H9 (cell line): ENCODE measurements around the gene CD200. TPM values are rescaled to one million over a fixed set of nuclear protein-coding genes. Genes with fewer than 3 reads are reported as not detected.

Source experiments
- DNase-seq: peaks from one replicate; pipeline ENCODE4 v3.0.0-alpha.2; 2017
- H2AFZ ChIP-seq: one replicate; pipeline ENCODE4 v1.6.1; 2013; ENCODE audit warnings: mild to moderate bottlenecking, low read length, control low read depth, moderate library complexity
- H2AK5ac ChIP-seq: 2 replicates; pipeline ENCODE4 v1.6.1; 2013; ENCODE audit warnings: low read length, control low read depth, mixed read lengths; ENCODE audit not compliant: insufficient read length
- H2BK120ac ChIP-seq: one replicate; pipeline ENCODE4 v1.6.1; 2013; ENCODE audit warnings: low read depth, mild to moderate bottlenecking, low read length, control low read depth, inconsistent platforms; ENCODE audit not compliant: poor library complexity, severe bottlenecking
- H2BK12ac ChIP-seq: 2 replicates; pipeline ENCODE4 v1.6.1; 2013; ENCODE audit warnings: low read length, control low read depth, mixed read lengths, low read depth; ENCODE audit not compliant: insufficient read length
- H2BK15ac ChIP-seq: 2 replicates; pipeline ENCODE4 v1.6.1; 2013; ENCODE audit warnings: low read depth, low read length, control low read depth
- H2BK20ac ChIP-seq: one replicate; pipeline ENCODE4 v1.6.1; 2013; ENCODE audit warnings: low read depth, mild to moderate bottlenecking, low read length, control low read depth, inconsistent platforms; ENCODE audit not compliant: poor library complexity, severe bottlenecking
- H2BK5ac ChIP-seq: 2 replicates; pipeline ENCODE4 v1.6.1; 2013; ENCODE audit warnings: low read length, control low read depth, mixed read lengths; ENCODE audit not compliant: insufficient read length
- H3K14ac ChIP-seq: 2 replicates; pipeline ENCODE4 v1.6.1; 2013; ENCODE audit warnings: low read length, control low read depth; ENCODE audit not compliant: insufficient read depth
- H3K18ac ChIP-seq: 2 replicates; pipeline ENCODE4 v1.6.1; 2013; ENCODE audit warnings: low read depth, mild to moderate bottlenecking, mixed read lengths, low read length, control low read depth; ENCODE audit not compliant: insufficient read length
- H3K23ac ChIP-seq: 2 replicates; pipeline ENCODE4 v1.6.1; 2013; ENCODE audit warnings: low read length, control low read depth, mixed read lengths, low read depth; ENCODE audit not compliant: insufficient read length
- H3K23me2 ChIP-seq: 2 replicates; pipeline ENCODE4 v1.6.1; 2013; ENCODE audit warnings: low read depth, mild to moderate bottlenecking, mixed read lengths, low read length, control low read depth; ENCODE audit not compliant: insufficient read length, poor library complexity, severe bottlenecking
- H3K27ac ChIP-seq: 2 replicates; pipeline ENCODE4 v1.5.1; 2013; ENCODE audit warnings: low read length, control low read depth, mixed read lengths, low read depth; ENCODE audit not compliant: insufficient read length
- H3K27me3 ChIP-seq: 2 replicates; pipeline ENCODE4 v1.6.1; 2013; ENCODE audit warnings: low read length, control low read depth, inconsistent platforms; ENCODE audit not compliant: insufficient read depth
- H3K4ac ChIP-seq: 2 replicates; pipeline ENCODE4 v1.6.1; 2013; ENCODE audit warnings: low read depth, mild to moderate bottlenecking, control low read depth, inconsistent platforms, low read length, moderate library complexity
- H3K4me1 ChIP-seq: 2 replicates; pipeline ENCODE4 v1.6.1; 2013; ENCODE audit warnings: low read length, control low read depth, inconsistent platforms; ENCODE audit not compliant: insufficient read depth
- H3K4me2 ChIP-seq: 2 replicates; pipeline ENCODE4 v1.6.1; 2013; ENCODE audit warnings: low read length, control low read depth, mixed read lengths; ENCODE audit not compliant: insufficient read length, insufficient read depth
- H3K56ac ChIP-seq: 2 replicates; pipeline ENCODE4 v1.6.1; 2013; ENCODE audit warnings: low read depth, mild to moderate bottlenecking, mixed read lengths, low read length, control low read depth; ENCODE audit not compliant: insufficient read length
- H3K79me1 ChIP-seq: 2 replicates; pipeline ENCODE4 v1.6.1; 2013; ENCODE audit warnings: low read depth, mild to moderate bottlenecking, moderate library complexity, low read length, control low read depth, inconsistent platforms; ENCODE audit not compliant: insufficient read depth, poor library complexity, severe bottlenecking
- H3K79me2 ChIP-seq: 2 replicates; pipeline ENCODE4 v1.6.1; 2013; ENCODE audit warnings: low read length, control low read depth, inconsistent platforms; ENCODE audit not compliant: insufficient read depth
- H3K9ac ChIP-seq: 2 replicates; pipeline ENCODE4 v1.6.1; 2013; ENCODE audit warnings: low read length, control low read depth, mixed read lengths; ENCODE audit not compliant: insufficient read length; ENCODE audit errors: extremely low read depth
- H3K9me3 ChIP-seq: one replicate; pipeline ENCODE4 v1.6.1; 2013; ENCODE audit warnings: low read depth, low read length, inconsistent platforms; ENCODE audit not compliant: control insufficient read depth
- H3T11ph ChIP-seq: one replicate; pipeline ENCODE4 v1.6.1; 2013; ENCODE audit warnings: mild to moderate bottlenecking, low read length, control low read depth, inconsistent platforms
- H4K20me1 ChIP-seq: one replicate; pipeline ENCODE4 v1.6.1; 2013; ENCODE audit not compliant: control insufficient read depth, insufficient read length, insufficient read depth
- H4K5ac ChIP-seq: 2 replicates; pipeline ENCODE4 v1.6.1; 2013; ENCODE audit warnings: low read depth, mild to moderate bottlenecking, mixed read lengths, low read length, control low read depth; ENCODE audit not compliant: insufficient read length
- H4K8ac ChIP-seq: replicated peaks from 2 replicates; pipeline ENCODE4 v1.6.1; 2013; ENCODE audit warnings: low read length, control low read depth, mixed read lengths, low read depth; ENCODE audit not compliant: insufficient read length
- H4K91ac ChIP-seq: 2 replicates; pipeline ENCODE4 v1.6.1; 2013; ENCODE audit warnings: low read depth, mild to moderate bottlenecking, moderate library complexity, mixed read lengths, low read length, control low read depth; ENCODE audit not compliant: insufficient read length
- H3K27ac Mint-ChIP-seq, 3 experiments: 2 replicates in 2 of 3; 3 replicates in 1 of 3; pipeline ENCODE4 v1.8.0; 2020 to 2021; ENCODE audit warnings: mixed read lengths in 3 of 3, mild to moderate bottlenecking in 1 of 3, moderate library complexity in 1 of 3
- H3K27me3 Mint-ChIP-seq: 2 replicates; pipeline ENCODE4 v1.8.0; 2021; ENCODE audit warnings: low read depth, mild to moderate bottlenecking, moderate library complexity, mixed read lengths
- H3K36me3 Mint-ChIP-seq, 3 experiments: 2 replicates in 2 of 3; 3 replicates in 1 of 3; pipeline ENCODE4 v1.8.0; 2020 to 2021; ENCODE audit warnings: low read depth in 3 of 3, mixed read lengths in 3 of 3; ENCODE audit not compliant: insufficient read depth in 1 of 3
- H3K4me1 Mint-ChIP-seq, 2 experiments: 2 replicates each; pipeline ENCODE4 v1.8.0; 2020; ENCODE audit warnings: mixed read lengths in 2 of 2
- H3K4me3 Mint-ChIP-seq, 2 experiments: 2 replicates in 1 of 2; 3 replicates in 1 of 2; pipeline ENCODE4 v1.8.0; 2020 to 2021; ENCODE audit warnings: mild to moderate bottlenecking in 2 of 2, mixed read lengths in 2 of 2, moderate library complexity in 1 of 2
- H3K9me3 Mint-ChIP-seq, 2 experiments: 2 replicates in 1 of 2; 3 replicates in 1 of 2; pipeline ENCODE4 v1.8.0; 2020; ENCODE audit warnings: mild to moderate bottlenecking in 2 of 2, mixed read lengths in 2 of 2, moderate library complexity in 1 of 2
- WGBS: extraction: QIAGEN DNeasy Blood & Tissue Kit; methylation state at CpG from one replicate; pipeline ENCODE4 v1.1.7; 2013; ENCODE audit warnings: missing lambda C conversion rate, low lambda C conversion rate, mixed read lengths; ENCODE audit not compliant: insufficient read length; ENCODE audit errors: extremely low coverage; 5-methylcytosine and 5-hydroxymethylcytosine counted together
- total RNA-seq: library from RNA; stranded (reverse); gene quantifications from 2 replicates; pipeline ENCODE4 v1.2.1, GENCODE V29; 2021
- TF ChIP-seq, protein P1 (sequence below): fragments of 200-600 bp; sonication (generic); conservative IDR thresholded peaks from 3 replicates; pipeline ENCODE4 v1.8.0; 2021; ENCODE audit warnings: antibody characterized with exemption, mild to moderate bottlenecking

CD200 gene
- total RNA-seq, 1 experiment from 2014 or later = 51.6 TPM

DNA sequence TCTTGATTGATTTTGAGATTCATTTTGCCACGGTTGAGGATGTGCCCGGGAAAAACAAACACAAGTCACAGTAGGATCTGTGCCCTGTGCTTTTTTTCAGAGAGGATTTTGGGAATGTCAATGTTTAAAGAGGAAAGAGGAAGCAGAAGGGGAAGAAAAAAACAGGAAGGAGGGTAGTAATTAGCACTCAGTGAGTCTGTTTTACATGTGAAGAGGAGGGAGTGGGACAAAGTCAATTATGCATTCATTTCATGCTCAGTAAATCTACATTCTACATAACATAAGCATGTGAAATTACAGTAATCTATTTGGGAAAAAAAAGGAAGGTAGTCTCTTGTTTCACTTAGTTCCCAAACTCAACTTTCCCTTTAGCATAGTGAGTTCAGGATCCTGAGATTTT lies 18.3 kb upstream of the CD200 start:
- Histone ChIP-seq H2AFZ (no peak overlapping the region), H3K23ac (no peak overlapping the region), H3K79me2 (no peaks in the 10 kb centered on the region), H2BK12ac (no peak overlapping the region), H3K23me2 (no peaks in the 10 kb centered on the region), H4K20me1 (no peaks in the 10 kb centered on the region), H3T11ph (no peak overlapping the region), H3K4me1 (peaks cover 2% of the 10 kb centered on the region; the same call in 1 of the 2 replicates), H4K5ac (no peak overlapping the region), H3K18ac (no peak overlapping the region), H3K79me1 (no peaks in the 10 kb centered on the region), H3K14ac (no peak overlapping the region), H3K27me3 (no peaks in the 10 kb centered on the region), H2BK5ac (no peak overlapping the region), H2BK20ac (no peak overlapping the region), H4K8ac (no peak overlapping the region), H2BK120ac (no peak overlapping the region), H3K9ac (no peak overlapping the region), H3K9me3 (peaks cover 4% of the 10 kb centered on the region), H3K4me2 (no peak overlapping the region), H4K91ac (no peak overlapping the region), H3K27ac (peak overlapping the region; percentile 25), H3K4ac (no peak overlapping the region), H2AK5ac (no peak overlapping the region), H3K56ac (no peak overlapping the region), H2BK15ac (no peak overlapping the region)
- no peak for DNase-seq
- peaks cover 26 to 33% of the 10 kb centered on the region in 2 experiments for H3K9me3 Mint-ChIP-seq
- no peak overlapping the region for H3K4me3 Mint-ChIP-seq
- H3K36me3 Mint-ChIP-seq = peaks cover 22 to 42% (median 28%) of the 10 kb centered on the region in 3 experiments
- TF ChIP-seq, protein P1, sequence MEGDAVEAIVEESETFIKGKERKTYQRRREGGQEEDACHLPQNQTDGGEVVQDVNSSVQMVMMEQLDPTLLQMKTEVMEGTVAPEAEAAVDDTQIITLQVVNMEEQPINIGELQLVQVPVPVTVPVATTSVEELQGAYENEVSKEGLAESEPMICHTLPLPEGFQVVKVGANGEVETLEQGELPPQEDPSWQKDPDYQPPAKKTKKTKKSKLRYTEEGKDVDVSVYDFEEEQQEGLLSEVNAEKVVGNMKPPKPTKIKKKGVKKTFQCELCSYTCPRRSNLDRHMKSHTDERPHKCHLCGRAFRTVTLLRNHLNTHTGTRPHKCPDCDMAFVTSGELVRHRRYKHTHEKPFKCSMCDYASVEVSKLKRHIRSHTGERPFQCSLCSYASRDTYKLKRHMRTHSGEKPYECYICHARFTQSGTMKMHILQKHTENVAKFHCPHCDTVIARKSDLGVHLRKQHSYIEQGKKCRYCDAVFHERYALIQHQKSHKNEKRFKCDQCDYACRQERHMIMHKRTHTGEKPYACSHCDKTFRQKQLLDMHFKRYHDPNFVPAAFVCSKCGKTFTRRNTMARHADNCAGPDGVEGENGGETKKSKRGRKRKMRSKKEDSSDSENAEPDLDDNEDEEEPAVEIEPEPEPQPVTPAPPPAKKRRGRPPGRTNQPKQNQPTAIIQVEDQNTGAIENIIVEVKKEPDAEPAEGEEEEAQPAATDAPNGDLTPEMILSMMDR = no peak
- peaks cover 19 to 20% of the 10 kb centered on the region in 2 experiments for H3K4me1 Mint-ChIP-seq
- H3K27me3 Mint-ChIP-seq = no peaks in the 10 kb centered on the region
- peak overlapping the region; percentile 11 to 90 (median 40); a peak in 4 of 7 replicates for H3K27ac Mint-ChIP-seq
- no CpG with 5 or more reads among the region's 2 CpGs for WGBS
